HepG2 (cell line): ENCODE data around the gene FOXJ2. TPM values are rescaled to one million over a fixed set of nuclear protein-coding genes. Genes with fewer than 3 reads are reported as not detected.

ENCODE experiments used
- ATAC-seq: fragments of 200-7000 bp; cut with Tn5 transposase; 3 replicates; pipeline ENCODE4 v1.9.1; 2020; ENCODE audit warnings: mild to moderate bottlenecking, moderate library complexity
- BruUV-seq: library from RNA; stranded (reverse); fragments of 400-500 nt; replicated peaks from 2 replicates; lab custom pipeline; 2021; lab: Mats Ljungman, UMichigan
- CTCF ChIA-PET: fragments of 300-600 bp; formaldehyde crosslinking; extraction: SDS; loops from one replicate; lab custom pipeline; 2021; ENCODE audit warnings: low total read pairs, inconsistent platforms, low intra/inter-chr PET ratio; lab: Yijun Ruan, JAX
- POLR2A ChIA-PET: fragments of 350-600 bp; sonication (Branson Sonifier 250); formaldehyde crosslinking; loops from one replicate; lab custom pipeline; 2020; ENCODE audit warnings: antibody characterized with exemption, inconsistent platforms; lab: Yijun Ruan, JAX
- DNase-seq: peaks from one replicate; pipeline ENCODE4 v3.0.0-alpha.2; 2015; ENCODE audit warnings: low spot score
- FAIRE-seq: peaks from 3 replicates; lab custom pipeline; 2011; peaks lifted over from hg19 to GRCh38; lab: Jason Lieb, UNC
- H2AFZ ChIP-seq: one replicate; pipeline ENCODE4 v1.6.1; 2011; ENCODE audit warnings: low read length, inconsistent platforms
- H3K27ac ChIP-seq: fragments of 300-600 bp; 3 replicates; pipeline ENCODE4 v1.8.0; 2011; ENCODE audit warnings: mixed run types, mild to moderate bottlenecking, mixed read lengths, low read length, inconsistent platforms; ENCODE audit not compliant: insufficient read depth; ENCODE audit errors: extremely low read length
- H3K27me3 ChIP-seq, 2 experiments: fragments of 200-600 bp in 1 of 2; 2 replicates in 1 of 2; 3 replicates in 1 of 2; pipeline versions ENCODE4 v1.6.0 to v1.8.0; 2011; ENCODE audit warnings: low read length in 2 of 2, mild to moderate bottlenecking in 2 of 2, moderate library complexity in 2 of 2, inconsistent platforms in 1 of 2; ENCODE audit not compliant: insufficient read depth in 2 of 2, control insufficient read depth in 1 of 2
- H3K36me3 ChIP-seq, 2 experiments: fragments of 200-600 bp in 1 of 2; replicated peaks in 1 of 2; 2 replicates in 1 of 2; 3 replicates in 1 of 2; pipeline versions ENCODE4 v1.5.1 to v1.8.0; 2011; ENCODE audit warnings: low read length in 2 of 2, inconsistent platforms in 1 of 2; ENCODE audit not compliant: insufficient read depth in 2 of 2, control insufficient read depth in 1 of 2
- H3K4me1 ChIP-seq: 2 replicates; pipeline ENCODE4 v1.5.1; 2012; ENCODE audit warnings: low read length, inconsistent platforms; ENCODE audit not compliant: insufficient read depth
- H3K4me2 ChIP-seq: 2 replicates; pipeline ENCODE4 v1.6.0; 2011; ENCODE audit warnings: low read depth, low read length, inconsistent platforms
- H3K4me3 ChIP-seq, 3 experiments: fragments of 200-600 bp in 1 of 3; sonication (generic), shearing (Covaris generic) in 1 of 3; replicated peaks in 1 of 3; 2 replicates each; pipeline ENCODE4 v1.5.1; 2011 to 2016; ENCODE audit warnings: low read length in 3 of 3, inconsistent platforms in 2 of 3, low read depth in 2 of 3, mild to moderate bottlenecking in 2 of 3, control low read depth in 1 of 3, mixed read lengths in 1 of 3; ENCODE audit not compliant: insufficient read depth in 1 of 3
- H3K79me2 ChIP-seq: one replicate; pipeline ENCODE4 v1.6.1; 2011; ENCODE audit warnings: low read length, inconsistent platforms; ENCODE audit not compliant: insufficient read depth
- H3K9ac ChIP-seq: 2 replicates; pipeline ENCODE4 v1.6.0; 2011; ENCODE audit warnings: mild to moderate bottlenecking, low read depth, low read length, inconsistent platforms; ENCODE audit not compliant: insufficient read depth
- H3K9me3 ChIP-seq: 2 replicates; pipeline ENCODE4 v1.5.1; 2012; ENCODE audit warnings: mild to moderate bottlenecking, low read length
- H4K20me1 ChIP-seq: 2 replicates; pipeline ENCODE4 v1.6.0; 2011; ENCODE audit warnings: inconsistent platforms, mild to moderate bottlenecking, low read length, moderate library complexity; ENCODE audit not compliant: insufficient read depth
- ARNTL ChIP-seq: sonication (generic); formaldehyde crosslinking; IDR thresholded peaks from 2 replicates; pipeline ENCODE4 v1.4.0; 2020; ENCODE audit warnings: mild to moderate bottlenecking, missing genetic modification reagents
- HOXA7 ChIP-seq: sonication (generic); formaldehyde crosslinking; IDR thresholded peaks from 2 replicates; pipeline ENCODE4 v1.8.1; 2022; ENCODE audit warnings: mild to moderate bottlenecking, missing genetic modification reagents, moderate library complexity
- NFYB ChIP-seq: sonication (generic); formaldehyde crosslinking; IDR thresholded peaks from 2 replicates; pipeline ENCODE4 v1.4.0; 2020; ENCODE audit warnings: missing genetic modification reagents
- NR2F6 ChIP-seq, 2 experiments: IDR thresholded peaks; 2 replicates each; pipeline ENCODE4 v1.6.1; 2016; ENCODE audit warnings: antibody characterized with exemption in 1 of 2, mild to moderate bottlenecking in 1 of 2
- SIN3A ChIP-seq: IDR thresholded peaks from 2 replicates; pipeline ENCODE4 v1.6.1; 2011; ENCODE audit warnings: low read depth, mild to moderate bottlenecking, control low read depth, low read length, borderline replicate concordance
- SIX1 ChIP-seq: sonication (generic); formaldehyde crosslinking; IDR thresholded peaks from 2 replicates; pipeline ENCODE4 v1.4.0; 2020; ENCODE audit warnings: missing genetic modification reagents, borderline replicate concordance
- SMARCE1 ChIP-seq: fragments of 450-650 bp; IDR thresholded peaks from 2 replicates; pipeline ENCODE4 v1.6.1; 2017; ENCODE audit warnings: borderline replicate concordance
- SOX5 ChIP-seq: IDR thresholded peaks from 2 replicates; pipeline ENCODE4 v1.6.1; 2016; ENCODE audit warnings: borderline replicate concordance
- TBP ChIP-seq: sonication (generic); formaldehyde crosslinking; IDR thresholded peaks from 2 replicates; pipeline ENCODE4 v1.5.0; 2020; ENCODE audit warnings: missing genetic modification reagents
- TMF1 ChIP-seq: sonication (generic); formaldehyde crosslinking; IDR thresholded peaks from 2 replicates; pipeline ENCODE4 v1.8.1; 2022; ENCODE audit warnings: low read depth, missing genetic modification reagents
- YEATS4 ChIP-seq: sonication (generic); formaldehyde crosslinking; IDR thresholded peaks from 2 replicates; pipeline ENCODE4 v1.4.0; 2020; ENCODE audit warnings: missing genetic modification reagents, borderline replicate concordance
- ZBTB26 ChIP-seq: IDR thresholded peaks from 2 replicates; pipeline ENCODE4 v1.6.1; 2016; ENCODE audit warnings: missing compliant biosample characterization, missing genetic modification reagents, borderline replicate concordance
- ZIK1 ChIP-seq: sonication (generic); formaldehyde crosslinking; IDR thresholded peaks from 2 replicates; pipeline ENCODE4 v1.5.0; 2020; ENCODE audit warnings: mild to moderate bottlenecking, low read depth, missing genetic modification reagents, borderline replicate concordance
- ZMAT5 ChIP-seq: sonication (generic); formaldehyde crosslinking; IDR thresholded peaks from 2 replicates; pipeline ENCODE4 v1.5.0; 2020; ENCODE audit warnings: mild to moderate bottlenecking, low read depth, missing genetic modification reagents, borderline replicate concordance
- ZNF234 ChIP-seq: sonication (generic); formaldehyde crosslinking; conservative IDR thresholded peaks from 2 replicates; pipeline ENCODE4 v1.5.1; 2020; ENCODE audit warnings: mild to moderate bottlenecking, missing genetic modification reagents
- ZNF33B ChIP-seq: sonication (generic); formaldehyde crosslinking; IDR thresholded peaks from 2 replicates; pipeline ENCODE4 v1.5.1; 2020; ENCODE audit warnings: mild to moderate bottlenecking, missing genetic modification reagents
- ZNF350 ChIP-seq: sonication (generic); formaldehyde crosslinking; IDR thresholded peaks from 2 replicates; pipeline ENCODE4 v1.4.0; 2020; ENCODE audit warnings: mild to moderate bottlenecking, low read depth, missing genetic modification reagents, borderline replicate concordance
- ZNF75D ChIP-seq: sonication (generic); formaldehyde crosslinking; IDR thresholded peaks from 2 replicates; pipeline ENCODE4 v1.8.1; 2023; ENCODE audit warnings: missing genetic modification reagents, mild to moderate bottlenecking, borderline replicate concordance
- WGBS: methylation state at CpG from one replicate; pipeline ENCODE4 v1.1.6; 2017; ENCODE audit warnings: low lambda C conversion rate; 5-methylcytosine and 5-hydroxymethylcytosine counted together
- in situ Hi-C: cut with HindIII; loops from 2 replicates; pipeline ENCODE4 v1.10.0; 2017; ENCODE audit warnings: low pct_unique_long_range_greater_than_20kb; ENCODE audit not compliant: extremely low pct_ligation_motif_present
- intact Hi-C: fragments of 100-400 bp; cut with micrococcal nuclease; formaldehyde crosslinking; loops from one replicate; pipeline ENCODE4 v1.10.0; 2022; ENCODE audit not compliant: unreplicated experiment
- polyA plus RNA-seq, 8 experiments: library from polyadenylated mRNA; depleted of rRNA in 3 of 8; stranded (reverse) in 7 of 8; unstranded in 1 of 8; fragments of >200 nt; fragmentation: Illumina TruSeq in 4 of 8; extraction: Trizol in 4 of 8; gene quantifications; 2 replicates each; pipeline versions ENCODE4 v1.2.1 to v1.2.3, GENCODE V29; 2011 to 2016; ENCODE audit warnings: low read depth in 4 of 8, missing spikeins in 1 of 8, mixed read lengths in 1 of 8; ENCODE audit not compliant: insufficient read depth in 1 of 8
- total RNA-seq, 5 experiments: library from RNA; depleted of rRNA; stranded (reverse); fragments of >200 nt; fragmentation: Illumina TruSeq; extraction: Trizol; gene quantifications; 2 replicates each; pipeline ENCODE4 v1.2.3, GENCODE V29; 2016; ENCODE audit warnings: low read depth in 1 of 5

The FOXJ2 gene
- total and polyA plus RNA-seq, 2 of the 13 experiments (the other 11 are each of a cell fraction or from before 2014, with no cell fraction given) = 2.2 to 2.9 TPM

GRCh38 chr12:7991535-7991934 is 41.0 kb upstream of the FOXJ2 start:
- H2AFZ ChIP-seq = no peak overlapping the region
- H3K27ac ChIP-seq = no peak overlapping the region
- WGBS = 100% methylated on average over 1 of the region's 1 CpG
- H3K36me3 ChIP-seq = no peaks in the 10 kb centered on the region
- H3K79me2 ChIP-seq = no peaks in the 10 kb centered on the region
- H3K9ac ChIP-seq = no peak overlapping the region
- ChIA-PET CTCF (no interaction called here), POLR2A (no interaction called here)
- no peak overlapping the region for H3K4me3 ChIP-seq
- no peak for DNase-seq
- H3K4me2 ChIP-seq = no peak overlapping the region
- no TSS peak for BruUV-seq
- FAIRE-seq = no peak
- in situ Hi-C loops = loop anchor here (10.0 kb wide), 2 partner anchors 57 to 137 kb away; partner anchors contain the start of gene SLC2A3
- no peaks in the 10 kb centered on the region for H4K20me1 ChIP-seq
- no peaks in the 10 kb centered on the region for H3K9me3 ChIP-seq
- ATAC-seq = no peak
- H3K27me3 ChIP-seq = no peaks in the 10 kb centered on the region
- no peak for TF ChIP-seq SIN3A
- no peak for TF ChIP-seq ZNF33B
- TF ChIP-seq HOXA7 = no peak
- TF ChIP-seq ZBTB26 (CRISPR knock-in tag) = no peak
- TF ChIP-seq ARNTL (CRISPR knock-in tag) = no peak
- TF ChIP-seq TMF1 (CRISPR knock-in tag) = no peak
- no peak for TF ChIP-seq YEATS4 (CRISPR knock-in tag)
- no peak for TF ChIP-seq TBP (CRISPR knock-in tag)
- TF ChIP-seq ZNF75D (CRISPR knock-in tag) = no peak
- no peak for TF ChIP-seq SMARCE1
- TF ChIP-seq ZNF350 (CRISPR knock-in tag) = no peak
- no peak for TF ChIP-seq ZNF234 (CRISPR knock-in tag)
- TF ChIP-seq NR2F6 (IDR thresholded peaks at IDR 0.05) = no peak
- TF ChIP-seq NR2F6 (CRISPR knock-in tag; IDR thresholded peaks at IDR 0.05) = no peak
- TF ChIP-seq ZMAT5 = no peak
- TF ChIP-seq ZIK1 (CRISPR knock-in tag) = no peak
- TF ChIP-seq SOX5 (CRISPR knock-in tag) = no peak
- TF ChIP-seq SIX1 = no peak
- TF ChIP-seq NFYB (CRISPR knock-in tag) = no peak
- peaks cover 51% of the 10 kb centered on the region for H3K4me1 ChIP-seq
- intact Hi-C loops = no loop called here
